Testis (tissue), 2 donors: ENCODE data around the gene CHEK2.

Source experiments
- CTCF ChIP-seq, 3 experiments: fragments of 450-650 bp in 2 of 3; fragments of 200-600 bp in 1 of 3; sonication (generic) in 1 of 3; IDR thresholded peaks; one replicate each; pipeline ENCODE4 v1.5.1; 2016 to 2019; ENCODE audit warnings: antibody characterized with exemption in 3 of 3, mild to moderate bottlenecking in 2 of 3, moderate library complexity in 1 of 3
- POLR2A ChIP-seq: fragments of 450-650 bp; IDR thresholded peaks from one replicate; pipeline ENCODE4 v1.6.1; 2017; ENCODE audit warnings: antibody characterized with exemption, mild to moderate bottlenecking, moderate library complexity

GRCh38 chr22:28771195-28771791, 29.7 kb upstream of the CHEK2 start:
- TF ChIP-seq CTCF (IDR thresholded peaks at IDR 0.05): no peak
- no peak for TF ChIP-seq POLR2A
